GM18907 (cell line): ENCODE results near the gene ZNF66.
"Not testable (repeated sequence)": the region's sequence is repeated elsewhere in the genome, so short reads cannot be mapped to it uniquely, and the experiment has no call there.

Experiments used
- ATAC-seq: cut with Tn5 transposase; IDR thresholded peaks from one replicate; pipeline ENCODE4 v1.9.1; 2021; ENCODE audit warnings: mild to moderate bottlenecking, moderate library complexity; ENCODE audit not compliant: unreplicated experiment

The ZNF66 gene

GRCh38 chr19:20776083-20777076 lies at the start of gene ZNF66:
Gene ZNF66, plus strand, starts transcription at chr19:20776304. Its CDS starts 144 bp downstream, at chr19:20776448.
- ATAC-seq, result peak; percentile 98

- ATAC-seq, result not testable (repeated sequence)
These were observed 25.9 kb upstream of the ZNF66 start for GRCh38 chr19:20750169-20750568.

DNA sequence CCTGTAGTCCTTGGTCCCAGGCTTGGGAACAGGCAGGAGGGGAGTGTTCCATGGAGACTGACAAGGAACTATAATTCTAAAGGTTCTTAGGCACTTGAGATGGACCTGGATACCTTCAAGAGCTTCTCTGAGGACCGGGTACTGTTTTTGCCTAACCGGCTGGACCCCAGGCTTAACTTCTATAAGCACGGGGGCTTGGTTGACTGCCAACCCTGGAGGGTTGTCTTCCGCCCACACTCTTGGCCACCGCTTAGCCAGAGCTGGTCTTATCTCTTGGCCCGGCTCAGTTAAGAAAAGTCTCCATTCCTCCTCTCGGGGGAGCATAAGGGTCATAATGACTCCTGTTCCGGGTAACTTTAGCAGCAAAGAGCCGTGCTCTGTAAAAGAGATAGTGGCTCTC lies 23.8 kb upstream of the ZNF66 start:
- not testable (repeated sequence) for ATAC-seq

DNA sequence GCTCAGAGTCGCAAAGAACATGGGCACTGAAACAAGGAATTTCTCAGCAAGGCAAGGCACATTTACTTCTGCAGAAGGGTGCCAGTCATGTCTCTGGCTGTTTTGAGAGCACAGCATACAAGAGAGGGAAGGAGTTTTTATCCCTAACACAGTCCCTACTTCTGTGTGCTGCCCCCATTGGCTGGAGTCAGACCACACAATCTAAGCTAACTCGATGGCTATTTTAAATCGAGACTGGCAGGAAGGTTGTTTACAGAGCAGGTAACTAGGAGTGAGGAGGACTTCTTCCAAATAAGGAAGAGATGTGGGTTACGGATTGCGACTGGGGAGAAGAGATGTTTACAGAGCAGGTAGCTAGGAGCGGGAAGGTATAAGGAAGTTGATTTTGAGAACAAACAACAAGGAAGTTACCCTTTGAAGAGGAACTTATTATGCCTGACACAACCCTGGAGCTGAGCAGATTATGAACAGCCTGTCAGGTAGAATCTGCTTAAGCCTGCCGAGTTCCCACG lies 6.8 kb upstream of the ZNF66 start:
- ATAC-seq, result not testable (repeated sequence)

DNA sequence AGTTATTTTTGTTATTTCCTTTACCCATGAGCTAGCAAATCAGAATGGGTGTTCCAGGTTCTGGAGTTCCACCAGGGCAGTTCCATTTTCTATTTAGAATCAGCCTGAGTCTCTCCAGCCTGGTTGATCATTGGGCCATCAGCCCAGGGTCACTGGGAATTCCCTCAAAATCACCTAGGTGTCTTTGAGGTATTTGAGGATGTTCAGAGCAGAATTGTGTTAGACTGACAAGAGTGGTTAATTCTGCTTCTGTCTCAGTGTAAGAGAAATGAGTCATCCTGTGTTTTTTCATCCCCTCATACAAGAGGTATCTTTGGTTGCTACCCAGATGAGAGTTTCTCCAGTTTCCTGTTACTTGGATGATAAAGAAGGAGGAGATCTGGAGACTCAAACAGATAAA lies 11.7 kb downstream of the ZNF66 start:
- ATAC-seq, result no peak

GRCh38 chr19:20791806-20792205 lies 15.7 kb downstream of the ZNF66 start:
- no peak for ATAC-seq

DNA sequence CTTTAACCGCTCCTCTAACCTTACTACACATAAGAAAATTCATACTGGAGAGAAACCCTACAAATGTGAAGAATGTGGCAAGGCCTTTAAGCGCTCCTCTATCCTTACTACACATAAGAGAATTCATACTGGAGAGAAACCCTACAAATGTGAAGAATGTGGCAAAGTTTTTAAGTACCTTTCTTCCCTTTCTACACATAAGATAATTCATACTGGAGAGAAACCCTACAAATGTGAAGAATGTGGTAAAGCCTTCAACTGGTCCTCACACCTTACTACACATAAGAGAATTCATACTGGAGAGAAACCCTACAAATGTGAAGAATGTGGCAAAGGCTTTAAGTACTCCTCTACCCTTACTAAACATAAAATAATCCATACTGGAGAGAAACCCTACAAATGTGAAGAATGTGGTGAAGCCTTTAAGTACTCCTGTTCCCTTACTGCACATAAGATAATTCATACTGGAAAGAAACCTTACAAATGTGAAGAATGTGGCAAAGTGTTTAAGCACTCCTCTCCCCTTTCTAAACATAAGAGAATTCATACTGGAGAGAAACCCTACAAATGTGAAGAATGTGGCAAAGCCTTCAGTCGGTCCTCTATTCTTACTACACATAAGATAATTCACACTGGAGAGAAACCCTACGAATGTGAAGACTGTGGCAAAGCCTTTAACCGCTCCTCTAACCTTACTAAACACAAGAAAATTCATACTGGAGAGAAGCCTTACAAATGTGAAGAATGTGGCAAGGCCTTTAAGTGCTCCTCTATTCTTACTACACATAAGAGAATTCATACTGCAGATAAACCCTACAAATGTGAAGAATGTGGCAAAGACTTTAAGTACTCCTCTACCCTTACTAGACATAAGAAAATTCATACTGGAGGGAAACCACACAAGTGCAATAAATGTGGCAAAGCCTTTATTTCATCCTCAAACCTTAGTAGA lies 30.5 kb downstream of the ZNF66 start:
- not testable (repeated sequence) for ATAC-seq

DNA sequence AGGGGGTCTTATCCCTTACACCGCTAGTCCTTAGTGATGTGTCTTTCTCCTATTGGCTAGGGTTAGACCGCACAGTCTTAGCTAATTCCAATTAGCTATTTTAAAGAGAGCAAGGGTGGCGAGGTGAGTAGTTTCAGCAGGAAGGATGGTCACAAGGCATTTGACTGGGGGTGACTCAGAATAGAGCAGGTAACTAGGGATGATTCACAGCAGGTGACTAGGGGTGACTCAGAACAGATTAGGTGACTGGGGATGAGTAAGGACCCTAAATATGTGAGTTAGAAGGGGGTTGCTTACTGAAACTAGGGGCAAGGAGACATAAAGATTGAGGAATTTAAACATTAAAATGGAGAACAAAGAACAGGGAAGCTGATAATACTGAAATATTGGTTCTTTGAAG lies 64.3 kb downstream of the ZNF66 start:
- no peak for ATAC-seq
